IgD-negative memory B cell (primary cell): ENCODE results near the gene ORM1. TPM values are rescaled to one million over a fixed set of nuclear protein-coding genes. Genes with fewer than 3 reads are reported as not detected.

ENCODE experiments used
- H3K27ac Mint-ChIP-seq, 3 donors: one replicate each; pipeline ENCODE4 v1.8.0; 2020 to 2022; ENCODE audit warnings: mild to moderate bottlenecking in 3 of 3, mixed read lengths in 3 of 3, moderate library complexity in 1 of 3
- H3K27me3 Mint-ChIP-seq: one replicate; pipeline ENCODE4 v1.8.0; 2021; ENCODE audit warnings: mixed read lengths
- H3K36me3 Mint-ChIP-seq: one replicate; pipeline ENCODE4 v1.8.0; 2020; ENCODE audit warnings: mild to moderate bottlenecking, mixed read lengths
- H3K4me1 Mint-ChIP-seq, 3 donors: one replicate each; pipeline ENCODE4 v1.8.0; 2020 to 2022; ENCODE audit warnings: mixed read lengths in 3 of 3, mild to moderate bottlenecking in 1 of 3
- H3K4me3 Mint-ChIP-seq, 4 donors: one replicate each; pipeline ENCODE4 v1.8.0; 2020 to 2022; ENCODE audit warnings: mild to moderate bottlenecking in 4 of 4, mixed read lengths in 4 of 4, moderate library complexity in 3 of 4
- H3K9me3 Mint-ChIP-seq, 3 donors: one replicate each; pipeline ENCODE4 v1.8.0; 2020 to 2021; ENCODE audit warnings: mixed read lengths in 3 of 3, mild to moderate bottlenecking in 1 of 3
- polyA plus RNA-seq: library from polyadenylated mRNA; unstranded; fragments of 300-500 nt; fragmentation: Illumina TruSeq; gene quantifications from one replicate; pipeline ENCODE4 v1.2.3, GENCODE V29; 2021

Gene ORM1
- polyA plus RNA-seq, 1 donor from 2014 or later: not detected

DNA sequence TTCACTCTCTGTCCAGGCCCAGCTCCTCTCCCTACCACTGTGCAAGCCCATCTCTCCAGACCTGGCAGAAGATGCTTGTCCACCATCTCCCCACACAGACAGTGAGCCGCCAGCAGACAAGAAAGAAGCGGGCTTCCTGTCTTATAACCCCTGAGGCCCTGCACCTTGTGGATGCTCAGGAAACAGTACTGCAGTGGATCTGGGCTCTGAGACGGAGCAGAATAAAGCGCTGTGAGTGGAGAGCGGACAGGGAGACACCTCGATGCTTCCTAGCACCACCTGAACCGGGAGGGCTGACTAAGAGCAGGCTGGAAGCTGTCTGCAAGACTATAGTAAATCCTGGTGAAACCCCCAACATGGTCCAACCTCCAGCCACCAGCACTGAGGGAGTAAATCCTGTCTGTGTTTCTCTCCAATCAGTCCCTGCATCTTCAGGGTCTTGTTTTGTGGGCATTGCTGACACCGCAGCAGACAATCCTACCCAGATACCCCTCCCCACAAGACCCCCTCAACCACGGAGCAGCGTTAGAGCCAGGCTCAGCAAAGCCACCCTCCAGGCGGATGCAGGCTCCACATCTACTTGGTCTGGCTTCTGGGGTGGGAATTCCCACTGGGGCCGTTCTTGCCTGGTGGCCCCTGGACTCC lies 25.5 kb downstream of the ORM1 start:
- no peaks in the 10 kb centered on the region for H3K9me3 Mint-ChIP-seq
- peaks cover 2% of the 10 kb centered on the region for H3K36me3 Mint-ChIP-seq
- H3K27ac Mint-ChIP-seq: peak overlapping the region; percentile 77 to 94 (median 90)
- H3K4me3 Mint-ChIP-seq: peak overlapping the region in 3 of 4 donors; percentile 34 to 90 (median 73)
- H3K27me3 Mint-ChIP-seq: no peaks in the 10 kb centered on the region
- H3K4me1 Mint-ChIP-seq: peaks cover 22 to 35% (median 24%) of the 10 kb centered on the region in 3 donors

DNA sequence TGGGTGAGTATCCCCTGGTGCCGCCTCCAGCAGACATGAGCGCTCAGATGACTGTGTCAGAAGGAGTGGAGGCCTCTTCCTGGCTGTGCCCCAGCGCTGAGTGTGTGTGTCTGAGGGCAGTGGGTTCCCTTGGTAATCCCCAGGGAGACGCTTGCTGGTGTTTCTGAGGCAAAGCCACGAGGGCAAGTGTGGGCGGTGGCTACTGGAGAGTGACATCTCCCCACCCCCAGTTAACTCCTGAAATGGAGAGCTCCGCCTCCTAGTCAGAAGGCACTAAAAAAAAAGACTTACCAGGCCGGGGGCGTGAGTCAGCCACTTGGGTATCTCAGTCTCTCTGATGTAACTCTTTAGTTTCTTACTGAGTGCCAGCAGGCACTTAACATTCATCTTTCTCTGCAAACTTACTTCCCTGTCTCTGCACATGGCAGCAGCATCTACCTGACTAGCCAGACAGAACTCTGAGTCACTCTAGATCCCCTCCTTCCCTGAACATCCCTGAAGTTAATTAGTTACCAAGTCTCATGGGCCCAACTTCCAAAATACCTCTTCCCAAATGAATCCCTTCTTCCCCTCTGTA lies 26.1 kb downstream of the ORM1 start:
- Mint-ChIP-seq H3K27me3 (no peaks in the 10 kb centered on the region), H3K27ac (peak overlapping the region; percentile 77 to 94 (median 90)), H3K4me1 (peaks cover 22 to 35% (median 24%) of the 10 kb centered on the region in 3 donors), H3K36me3 (peaks cover 2% of the 10 kb centered on the region), H3K4me3 (peak overlapping the region; percentile 14 to 90 (median 44)), H3K9me3 (no peaks in the 10 kb centered on the region)

GRCh38 chr9:114349713-114350480 lies 27.0 kb downstream of the ORM1 start:
- H3K4me1 Mint-ChIP-seq: peaks cover 22 to 35% (median 23%) of the 10 kb centered on the region in 3 donors
- H3K27ac Mint-ChIP-seq: peak overlapping the region; percentile 77 to 94 (median 80)
- H3K4me3 Mint-ChIP-seq: peak overlapping the region; percentile 14 to 90 (median 56)
- no peaks in the 10 kb centered on the region for H3K27me3 Mint-ChIP-seq
- H3K36me3 Mint-ChIP-seq: peaks cover 2% of the 10 kb centered on the region
- no peaks in the 10 kb centered on the region for H3K9me3 Mint-ChIP-seq

DNA sequence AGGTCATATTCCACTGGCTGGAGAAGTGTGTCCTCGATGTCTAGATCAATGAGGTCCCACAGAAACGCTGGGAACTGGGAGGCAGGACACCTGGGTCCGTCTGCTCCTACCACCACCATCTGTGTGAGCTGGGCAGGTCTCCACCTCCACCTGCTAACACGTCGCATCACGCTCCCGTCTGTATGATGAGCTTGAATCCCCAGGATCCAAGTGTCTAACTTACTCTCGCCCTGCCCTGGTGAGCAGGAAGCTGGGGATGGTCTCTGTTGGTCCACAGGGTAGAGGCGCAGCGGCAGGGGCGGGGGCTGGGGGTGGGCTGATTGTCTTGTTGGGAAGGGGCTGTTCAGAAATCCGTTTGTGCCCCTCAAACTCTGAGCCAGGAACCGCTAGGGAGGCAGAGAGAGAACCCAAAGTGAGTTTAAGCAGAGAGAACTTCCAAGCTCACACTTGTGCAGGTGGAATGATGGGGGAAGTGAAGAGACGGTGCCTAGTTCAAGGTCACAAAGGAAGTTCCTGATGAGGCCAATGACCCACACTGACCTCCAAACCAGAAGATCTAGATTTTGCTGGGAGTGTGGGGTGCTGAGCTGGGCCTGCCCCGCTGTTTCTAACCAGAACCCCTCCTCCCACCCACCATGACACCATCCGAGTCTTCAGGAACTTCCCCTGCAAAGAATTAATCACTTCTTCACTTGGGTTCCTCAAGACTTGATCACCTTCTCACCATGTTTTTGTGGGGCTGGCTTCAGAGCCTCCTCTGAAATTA lies 27.9 kb downstream of the ORM1 start:
- no peaks in the 10 kb centered on the region for H3K27me3 Mint-ChIP-seq
- peaks cover 22 to 35% (median 23%) of the 10 kb centered on the region in 3 donors for H3K4me1 Mint-ChIP-seq
- H3K9me3 Mint-ChIP-seq: no peaks in the 10 kb centered on the region
- peak overlapping the region in 1 of 4 donors; percentile 47 for H3K4me3 Mint-ChIP-seq
- H3K36me3 Mint-ChIP-seq: peaks cover 2% of the 10 kb centered on the region
- peak overlapping the region; percentile 7 to 94 (median 77) for H3K27ac Mint-ChIP-seq

DNA sequence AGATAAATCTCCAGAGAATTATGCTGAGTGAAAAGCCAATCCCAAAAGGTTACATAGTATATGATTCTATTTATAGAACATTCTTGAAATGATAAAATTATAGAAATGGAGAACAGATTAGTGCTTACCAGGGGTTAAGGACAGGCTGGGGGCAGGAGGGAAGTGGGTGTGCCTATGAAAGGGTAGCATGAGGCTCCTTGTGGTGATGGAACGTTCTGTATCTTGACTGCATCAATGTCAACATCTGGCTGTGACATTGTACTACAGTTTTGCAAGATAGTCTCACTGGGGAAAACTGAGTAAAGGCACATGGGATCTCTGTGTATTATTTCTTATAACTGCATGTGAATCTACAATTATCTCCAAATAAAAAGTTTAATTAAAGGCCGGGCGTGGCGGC lies 29.0 kb downstream of the ORM1 start:
- H3K27me3 Mint-ChIP-seq: peaks cover 1% of the 10 kb centered on the region
- peaks cover 22 to 35% (median 27%) of the 10 kb centered on the region in 3 donors for H3K4me1 Mint-ChIP-seq
- no peaks in the 10 kb centered on the region for H3K9me3 Mint-ChIP-seq
- peaks cover 4% of the 10 kb centered on the region for H3K36me3 Mint-ChIP-seq
- H3K27ac Mint-ChIP-seq: peak overlapping the region in 2 of 3 donors; percentile 12 to 59
- no peak overlapping the region for H3K4me3 Mint-ChIP-seq

DNA sequence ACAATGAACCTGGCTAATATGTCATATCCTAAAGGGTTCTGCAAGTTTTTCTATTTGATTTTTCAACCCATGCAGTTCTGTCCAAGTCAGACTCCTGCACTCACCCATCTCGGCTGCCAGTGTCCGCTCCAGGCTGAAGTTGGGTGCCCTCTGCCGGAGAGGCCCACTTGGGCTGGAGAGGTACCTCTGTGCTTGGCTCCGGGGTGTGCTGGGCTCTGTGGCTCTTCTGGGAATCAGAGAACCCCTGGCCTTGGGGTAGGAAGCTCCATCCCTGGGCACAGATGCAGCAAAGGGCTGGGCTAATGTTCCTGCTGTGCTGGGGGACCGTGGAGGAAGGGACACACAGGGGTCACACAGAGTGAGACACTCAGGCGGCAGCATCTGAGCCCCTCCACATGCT lies 32.9 kb downstream of the ORM1 start:
- peaks cover 1% of the 10 kb centered on the region for H3K27me3 Mint-ChIP-seq
- H3K27ac Mint-ChIP-seq: no peak overlapping the region
- H3K9me3 Mint-ChIP-seq: no peaks in the 10 kb centered on the region
- H3K4me1 Mint-ChIP-seq: peaks cover 8 to 13% (median 11%) of the 10 kb centered on the region in 3 donors
- no peak overlapping the region for H3K4me3 Mint-ChIP-seq
- H3K36me3 Mint-ChIP-seq: peaks cover 5% of the 10 kb centered on the region

- H3K4me3 Mint-ChIP-seq: no peak overlapping the region
- H3K27me3 Mint-ChIP-seq: peaks cover 1% of the 10 kb centered on the region
- no peak overlapping the region for H3K27ac Mint-ChIP-seq
- no peaks in the 10 kb centered on the region for H3K9me3 Mint-ChIP-seq
- H3K36me3 Mint-ChIP-seq: peaks cover 5% of the 10 kb centered on the region
- H3K4me1 Mint-ChIP-seq: peaks cover 8 to 16% (median 11%) of the 10 kb centered on the region in 3 donors
Measured at GRCh38 chr9:114356792-114357191, 33.9 kb downstream of the ORM1 start.

DNA sequence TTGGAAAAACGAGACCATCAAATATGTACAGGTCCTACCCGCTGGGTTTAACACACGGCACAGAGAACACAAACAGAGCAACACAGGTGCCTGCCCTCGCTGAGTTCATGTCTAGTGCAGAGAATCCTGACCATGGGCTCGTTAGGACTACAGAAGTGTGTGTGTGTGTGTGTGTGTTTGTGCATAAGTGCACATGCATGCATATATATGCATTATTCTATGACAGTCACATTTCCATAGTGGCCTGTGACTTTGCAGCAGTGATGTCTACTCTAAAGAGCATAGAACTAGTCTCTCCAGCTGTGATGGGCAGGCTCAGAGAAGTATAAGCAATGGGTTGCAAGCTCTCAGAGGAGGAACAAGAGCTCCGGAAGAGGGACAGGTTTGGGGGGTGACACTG lies 34.5 kb downstream of the ORM1 start:
- peaks cover 1% of the 10 kb centered on the region for H3K27me3 Mint-ChIP-seq
- H3K9me3 Mint-ChIP-seq: no peaks in the 10 kb centered on the region
- H3K4me3 Mint-ChIP-seq: no peak overlapping the region
- H3K27ac Mint-ChIP-seq: peak overlapping the region in 1 of 3 donors; percentile 71
- peaks cover 5% of the 10 kb centered on the region for H3K36me3 Mint-ChIP-seq
- H3K4me1 Mint-ChIP-seq: peaks cover 6 to 13% (median 8%) of the 10 kb centered on the region in 3 donors

GRCh38 chr9:114357911-114358328 lies 35.0 kb downstream of the ORM1 start:
- H3K36me3 Mint-ChIP-seq: peaks cover 5% of the 10 kb centered on the region
- H3K4me1 Mint-ChIP-seq: peaks cover 8 to 13% (median 11%) of the 10 kb centered on the region in 3 donors
- peak overlapping the region in 2 of 3 donors; percentile 82 to 89 for H3K27ac Mint-ChIP-seq
- H3K27me3 Mint-ChIP-seq: peaks cover 1% of the 10 kb centered on the region
- H3K4me3 Mint-ChIP-seq: no peak overlapping the region
- H3K9me3 Mint-ChIP-seq: no peaks in the 10 kb centered on the region

DNA sequence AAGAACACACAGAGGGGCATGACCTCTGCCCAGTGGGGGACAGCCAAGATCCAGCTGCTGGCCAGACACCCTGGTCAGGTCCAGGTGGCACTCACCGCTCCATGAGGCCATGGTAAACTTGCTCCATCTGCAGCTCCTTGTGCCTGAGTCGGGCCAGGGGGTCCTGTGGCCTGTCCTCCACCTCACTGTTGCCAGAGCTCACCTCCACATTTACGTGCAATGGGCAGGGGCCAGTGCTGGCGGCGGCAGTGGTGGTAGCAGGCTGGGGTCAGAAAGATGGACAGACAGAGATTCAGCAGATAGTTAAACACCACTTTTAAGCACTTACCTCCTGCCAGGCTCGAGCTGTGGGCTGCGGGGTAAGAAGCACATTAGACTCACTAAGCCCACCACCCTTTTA lies 36.9 kb downstream of the ORM1 start:
- Mint-ChIP-seq H3K9me3 (peaks cover 0 to 2% (median 0%) of the 10 kb centered on the region in 3 donors), H3K36me3 (peaks cover 15% of the 10 kb centered on the region), H3K4me3 (peak overlapping the region in 1 of 4 donors; percentile 64), H3K27ac (peak overlapping the region in 1 of 3 donors; percentile 76), H3K4me1 (peaks cover 27 to 31% (median 29%) of the 10 kb centered on the region in 3 donors), H3K27me3 (peaks cover 1% of the 10 kb centered on the region)

- H3K4me3 Mint-ChIP-seq: no peak overlapping the region
- H3K36me3 Mint-ChIP-seq: peaks cover 15% of the 10 kb centered on the region
- H3K27ac Mint-ChIP-seq: peak overlapping the region; percentile 76 to 97 (median 83)
- peaks cover 0 to 4% (median 0%) of the 10 kb centered on the region in 3 donors for H3K9me3 Mint-ChIP-seq
- H3K4me1 Mint-ChIP-seq: peaks cover 34 to 44% (median 34%) of the 10 kb centered on the region in 3 donors
- H3K27me3 Mint-ChIP-seq: no peaks in the 10 kb centered on the region
Measured at GRCh38 chr9:114361542-114361941, 38.6 kb downstream of the ORM1 start.

GRCh38 chr9:114362394-114362793 lies 39.5 kb downstream of the ORM1 start:
- H3K27ac Mint-ChIP-seq: peak overlapping the region; percentile 76 to 97 (median 89)
- no peak overlapping the region for H3K4me3 Mint-ChIP-seq
- peaks cover 0 to 4% (median 0%) of the 10 kb centered on the region in 3 donors for H3K9me3 Mint-ChIP-seq
- no peaks in the 10 kb centered on the region for H3K27me3 Mint-ChIP-seq
- peaks cover 15% of the 10 kb centered on the region for H3K36me3 Mint-ChIP-seq
- peaks cover 40 to 51% (median 40%) of the 10 kb centered on the region in 3 donors for H3K4me1 Mint-ChIP-seq

GRCh38 chr9:114363424-114363823 lies 40.5 kb downstream of the ORM1 start:
- Mint-ChIP-seq H3K4me3 (peak overlapping the region in 2 of 4 donors; percentile 31 to 91), H3K4me1 (peaks cover 38 to 59% (median 48%) of the 10 kb centered on the region in 3 donors), H3K27me3 (no peaks in the 10 kb centered on the region), H3K27ac (peak overlapping the region; percentile 76 to 97 (median 89)), H3K36me3 (peaks cover 15% of the 10 kb centered on the region), H3K9me3 (peaks cover 0 to 4% (median 0%) of the 10 kb centered on the region in 3 donors)
